Neuronal stem cell (in vitro differentiated cells): ENCODE measurements around the gene ETV7.

Experiments
- DNase-seq: peaks from one replicate; pipeline ENCODE4 v3.0.0-alpha.2; 2013; ENCODE audit warnings: low spot score
- H2AFZ ChIP-seq: one replicate; pipeline ENCODE4 v1.6.1; 2013; ENCODE audit warnings: mild to moderate bottlenecking, low read length, inconsistent platforms
- H2AK5ac ChIP-seq: 2 replicates; pipeline ENCODE4 v1.6.1; 2013; ENCODE audit warnings: low read depth, mild to moderate bottlenecking, inconsistent platforms, low read length, moderate library complexity, mixed read lengths
- H2BK120ac ChIP-seq: 2 replicates; pipeline ENCODE4 v1.6.1; 2013; ENCODE audit warnings: low read depth, mild to moderate bottlenecking, inconsistent platforms, low read length, moderate library complexity, mixed read lengths
- H2BK12ac ChIP-seq: one replicate; pipeline ENCODE4 v1.6.1; 2013; ENCODE audit warnings: low read length, inconsistent platforms
- H2BK15ac ChIP-seq: 2 replicates; pipeline ENCODE4 v1.6.1; 2013; ENCODE audit warnings: mild to moderate bottlenecking, low read length, inconsistent platforms, mixed read lengths
- H2BK5ac ChIP-seq: one replicate; pipeline ENCODE4 v1.6.1; 2013; ENCODE audit warnings: inconsistent platforms, mild to moderate bottlenecking, low read length, moderate library complexity
- H3K14ac ChIP-seq: one replicate; pipeline ENCODE4 v1.6.1; 2013; ENCODE audit warnings: low read length, inconsistent platforms
- H3K18ac ChIP-seq: 2 replicates; pipeline ENCODE4 v1.6.1; 2013; ENCODE audit warnings: low read length, inconsistent platforms
- H3K23ac ChIP-seq: 2 replicates; pipeline ENCODE4 v1.6.1; 2013; ENCODE audit warnings: low read depth, mild to moderate bottlenecking, mixed read lengths, low read length, inconsistent platforms; ENCODE audit not compliant: poor library complexity
- H3K27ac ChIP-seq: replicated peaks from 3 replicates; pipeline ENCODE4 v1.5.1; 2013; ENCODE audit warnings: low read length, inconsistent platforms
- H3K27me3 ChIP-seq, 3 experiments: 2 replicates each; pipeline ENCODE4 v1.6.1; 2013; ENCODE audit warnings: low read length in 3 of 3, mild to moderate bottlenecking in 2 of 3, inconsistent platforms in 1 of 3, low read depth in 1 of 3, mixed read lengths in 1 of 3, moderate library complexity in 1 of 3; ENCODE audit not compliant: control insufficient read depth in 3 of 3, insufficient read depth in 3 of 3
- H3K36me3 ChIP-seq, 2 donors: replicated peaks in 1 of 2; 2 replicates each; pipeline ENCODE4 v1.6.1; 2013; ENCODE audit warnings: low read length in 2 of 2; ENCODE audit not compliant: control insufficient read depth in 2 of 2, insufficient read depth in 2 of 2
- H3K4ac ChIP-seq: 2 replicates; pipeline ENCODE4 v1.6.1; 2013; ENCODE audit warnings: inconsistent platforms, mild to moderate bottlenecking, low read length, moderate library complexity
- H3K4me1 ChIP-seq, 2 donors: 1 replicate in 1 of 2; 2 replicates in 1 of 2; pipeline ENCODE4 v1.6.1; 2013; ENCODE audit warnings: low read length in 2 of 2, low read depth in 1 of 2; ENCODE audit not compliant: control insufficient read depth in 2 of 2, insufficient read depth in 1 of 2
- H3K4me2 ChIP-seq: one replicate; pipeline ENCODE4 v1.6.1; 2013; ENCODE audit warnings: mild to moderate bottlenecking, low read length, inconsistent platforms; ENCODE audit not compliant: insufficient read depth, poor library complexity, severe bottlenecking
- H3K4me3 ChIP-seq, 2 donors: 2 replicates each; pipeline ENCODE4 v1.5.1; 2013; ENCODE audit warnings: low read length in 2 of 2, mild to moderate bottlenecking in 2 of 2, inconsistent platforms in 1 of 2, moderate library complexity in 1 of 2
- H3K79me1 ChIP-seq: one replicate; pipeline ENCODE4 v1.6.1; 2013; ENCODE audit warnings: low read depth, mild to moderate bottlenecking, inconsistent platforms, low read length, moderate library complexity
- H3K9ac ChIP-seq: one replicate; pipeline ENCODE4 v1.6.1; 2013; ENCODE audit warnings: mild to moderate bottlenecking, low read depth, low read length, inconsistent platforms; ENCODE audit not compliant: poor library complexity
- H3K9me3 ChIP-seq, 2 donors: replicated peaks in 1 of 2; 2 replicates each; pipeline versions ENCODE3 to v1.6.1; 2013; ENCODE audit warnings: low read length in 2 of 2, mild to moderate bottlenecking in 2 of 2, inconsistent platforms in 1 of 2, low read depth in 1 of 2, mixed read lengths in 1 of 2, moderate library complexity in 1 of 2; ENCODE audit not compliant: control insufficient read depth in 2 of 2, insufficient read depth in 1 of 2
- H4K8ac ChIP-seq: one replicate; pipeline ENCODE4 v1.6.1; 2013; ENCODE audit warnings: low read depth, mild to moderate bottlenecking, inconsistent platforms, low read length, moderate library complexity
- H4K91ac ChIP-seq: one replicate; pipeline ENCODE4 v1.6.1; 2013; ENCODE audit warnings: low read length, low read depth, mild to moderate bottlenecking, inconsistent platforms; ENCODE audit not compliant: poor library complexity
- WGBS, 2 donors: extraction: QIAGEN DNeasy Blood & Tissue Kit; methylation state at CpG; one replicate each; pipeline ENCODE4 v1.1.7; 2013; ENCODE audit warnings: missing lambda C conversion rate in 2 of 2, mixed read lengths in 1 of 2; ENCODE audit not compliant: insufficient read length in 2 of 2, insufficient replicate concordance in 1 of 2; ENCODE audit errors: extremely low coverage in 2 of 2; 5-methylcytosine and 5-hydroxymethylcytosine counted together

Gene ETV7

DNA sequence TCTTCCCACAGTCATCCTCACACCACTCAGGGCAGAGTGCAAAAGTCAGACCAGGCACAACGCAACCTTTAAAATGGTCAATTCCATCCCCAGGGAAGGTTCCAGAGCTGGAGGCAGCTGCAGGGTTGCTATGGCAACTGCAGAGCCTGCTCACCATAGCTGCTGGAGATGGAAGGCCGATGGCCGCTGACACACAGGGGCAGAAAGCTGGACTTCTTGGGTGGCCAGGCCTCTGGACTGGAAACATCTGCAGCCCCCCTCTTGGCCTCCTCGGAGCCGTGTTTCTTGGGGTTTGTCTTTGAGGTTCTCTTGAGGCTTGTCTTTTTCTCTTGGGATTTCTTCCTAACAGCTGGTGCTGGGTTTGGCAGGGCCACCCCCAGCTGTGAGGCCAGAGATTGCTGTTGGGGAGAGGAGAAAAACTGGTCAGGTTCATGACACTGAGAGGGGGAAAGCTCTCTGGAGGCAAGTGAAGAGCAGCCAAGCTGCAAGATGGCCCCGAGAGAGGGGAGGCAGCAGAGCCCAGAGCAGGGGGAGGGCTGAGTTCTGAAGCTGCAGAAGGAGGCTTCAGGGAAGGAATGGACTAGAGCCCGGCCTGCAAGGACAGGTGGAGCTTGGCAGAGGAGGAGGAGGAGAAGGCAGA lies 61.0 kb downstream of the ETV7 start:
- H3K4ac ChIP-seq = no peak overlapping the region
- peak; percentile 26 for DNase-seq
- no peak overlapping the region for H3K9ac ChIP-seq
- no peak overlapping the region for H2BK120ac ChIP-seq
- H4K91ac ChIP-seq = no peak overlapping the region
- peaks cover 18 to 42% of the 10 kb centered on the region in 2 donors for H3K4me1 ChIP-seq
- H2AK5ac ChIP-seq = no peak overlapping the region
- no peak overlapping the region for H3K27ac ChIP-seq
- H3K18ac ChIP-seq = peak overlapping the region; percentile 69
- H2BK12ac ChIP-seq = no peak overlapping the region
- H3K14ac ChIP-seq = no peak overlapping the region
- H2BK15ac ChIP-seq = peak overlapping the region; percentile 22
- peak overlapping the region; percentile 80 for H2AFZ ChIP-seq
- peaks cover 0 to 8% (median 0%) of the 10 kb centered on the region in 3 experiments for H3K27me3 ChIP-seq
- H2BK5ac ChIP-seq = no peak overlapping the region
- no peaks in the 10 kb centered on the region for H3K36me3 ChIP-seq
- H3K9me3 ChIP-seq = no peaks in the 10 kb centered on the region
- H3K4me2 ChIP-seq = no peak overlapping the region
- no peak overlapping the region for H3K23ac ChIP-seq
- no CpG with 5 or more reads among the region's 7 CpGs for WGBS, 2 donors
- no peaks in the 10 kb centered on the region for H3K79me1 ChIP-seq
- no peak overlapping the region for H3K4me3 ChIP-seq
- no peak overlapping the region for H4K8ac ChIP-seq

DNA sequence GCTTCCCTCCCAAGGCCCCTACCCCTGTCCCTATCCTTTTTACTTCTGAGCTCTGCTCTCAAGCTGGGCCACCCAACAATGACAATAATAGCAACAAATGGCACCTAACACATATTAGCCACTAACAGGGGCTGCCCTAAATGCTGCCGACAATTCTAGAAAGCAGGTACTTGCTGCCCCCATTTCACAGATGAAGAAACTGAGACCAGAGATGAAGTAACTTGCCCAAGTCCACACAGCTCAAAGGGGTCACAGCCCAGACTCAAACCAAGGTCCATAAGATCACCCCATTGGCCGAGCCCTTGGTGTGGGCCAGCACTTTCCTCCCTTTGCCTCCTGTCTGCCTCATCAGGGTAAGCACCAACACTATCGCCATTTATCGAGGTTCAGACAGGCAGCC lies 62.8 kb downstream of the ETV7 start:
- Histone ChIP-seq H3K14ac (no peak overlapping the region), H2AK5ac (peak overlapping the region; percentile 77), H3K9me3 (no peaks in the 10 kb centered on the region), H3K4me3 (no peak overlapping the region), H3K4me2 (no peak overlapping the region), H4K8ac (no peak overlapping the region), H3K27ac (no peak overlapping the region), H2BK12ac (no peak overlapping the region), H3K79me1 (no peaks in the 10 kb centered on the region), H3K27me3 (peaks cover 0 to 9% (median 0%) of the 10 kb centered on the region in 3 experiments), H3K23ac (no peak overlapping the region), H3K9ac (no peak overlapping the region), H2AFZ (no peak overlapping the region), H3K36me3 (no peaks in the 10 kb centered on the region), H4K91ac (peak overlapping the region; percentile 40), H3K4ac (no peak overlapping the region), H2BK120ac (no peak overlapping the region), H3K4me1 (peaks cover 18 to 35% of the 10 kb centered on the region in 2 donors), H3K18ac (peak overlapping the region; percentile 44), H2BK5ac (no peak overlapping the region), H2BK15ac (no peak overlapping the region)
- no peak for DNase-seq
- no CpG with 5 or more reads among the region's 4 CpGs for WGBS, 2 donors

DNA sequence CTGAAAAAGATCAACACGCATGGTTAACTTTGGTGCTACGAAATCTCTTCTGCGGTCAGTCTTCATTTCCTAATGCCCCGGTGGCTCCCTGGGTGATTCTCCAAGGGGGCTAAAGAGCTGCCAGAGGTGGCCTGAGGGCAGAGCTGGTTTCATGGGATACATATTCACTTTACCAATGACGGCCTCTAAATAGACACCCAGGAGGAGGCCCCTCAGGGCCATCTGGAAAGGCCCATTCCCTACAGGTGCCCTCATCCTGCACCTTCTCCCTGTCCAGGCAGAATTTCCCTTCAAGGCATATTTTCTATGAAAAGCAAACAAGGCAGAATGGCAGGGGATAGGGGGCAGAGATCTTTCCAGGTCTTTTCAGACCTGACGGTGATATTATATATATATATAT lies 63.3 kb downstream of the ETV7 start:
- Histone ChIP-seq H3K4ac (no peak overlapping the region), H2BK5ac (no peak overlapping the region), H3K27ac (no peak overlapping the region), H3K23ac (no peak overlapping the region), H3K79me1 (no peaks in the 10 kb centered on the region), H3K18ac (no peak overlapping the region), H2BK120ac (no peak overlapping the region), H2BK12ac (no peak overlapping the region), H3K4me1 (peaks cover 23 to 34% of the 10 kb centered on the region in 2 donors), H3K14ac (no peak overlapping the region), H3K9me3 (no peaks in the 10 kb centered on the region), H3K27me3 (peaks cover 0 to 11% (median 0%) of the 10 kb centered on the region in 3 experiments), H4K91ac (no peak overlapping the region), H2BK15ac (no peak overlapping the region), H4K8ac (no peak overlapping the region), H3K36me3 (no peaks in the 10 kb centered on the region), H3K4me3 (no peak overlapping the region), H2AFZ (no peak overlapping the region), H3K4me2 (no peak overlapping the region), H2AK5ac (peak overlapping the region; percentile 17), H3K9ac (no peak overlapping the region)
- no CpG with 5 or more reads among the region's 6 CpGs for WGBS, 2 donors
- DNase-seq = no peak

GRCh38 chr6:36323062-36323461 lies 64.4 kb downstream of the ETV7 start:
- Histone ChIP-seq H3K9ac (no peak overlapping the region), H2BK120ac (no peak overlapping the region), H3K23ac (no peak overlapping the region), H3K36me3 (no peaks in the 10 kb centered on the region), H4K91ac (no peak overlapping the region), H2AFZ (peak overlapping the region; percentile 12), H2AK5ac (no peak overlapping the region), H4K8ac (no peak overlapping the region), H3K9me3 (no peaks in the 10 kb centered on the region), H3K4me3 (no peak overlapping the region), H3K79me1 (no peaks in the 10 kb centered on the region), H3K4me2 (no peak overlapping the region), H3K4ac (no peak overlapping the region), H3K14ac (peak overlapping the region; percentile 22), H2BK12ac (no peak overlapping the region), H3K27ac (no peak overlapping the region), H2BK5ac (no peak overlapping the region), H2BK15ac (no peak overlapping the region), H3K27me3 (peaks cover 0 to 3% (median 0%) of the 10 kb centered on the region in 3 experiments), H3K4me1 (peaks cover 25 to 31% of the 10 kb centered on the region in 2 donors), H3K18ac (peak overlapping the region; percentile 33)
- whole genome bisulfite sequencing, 2 donors = no CpG with 5 or more reads among the region's 8 CpGs
- DNase-seq = peak; percentile 33
